K562 (cell line): Measurements from ENCODE around the gene KCNK1. TPM values are rescaled to one million over a fixed set of nuclear protein-coding genes. Genes with fewer than 3 reads are reported as not detected.

Experiments
- CAMTA2 ChIP-seq: fragments of 250-450 bp; sonication (Bioruptor Pico); conservative IDR thresholded peaks from 2 replicates; pipeline ENCODE4 v1.5.1; 2022
- EHMT2 ChIP-seq: fragments of 450-650 bp; IDR thresholded peaks from 2 replicates; pipeline ENCODE4 v1.6.1; 2018; ENCODE audit warnings: antibody characterized with exemption
- HSF4 ChIP-seq: fragments of 250-450 bp; sonication (Bioruptor Pico); IDR thresholded peaks from 2 replicates; pipeline ENCODE4 v2.1.2; 2022; ENCODE audit warnings: mild to moderate bottlenecking, moderate library complexity, borderline replicate concordance
- PURB ChIP-seq: sonication (generic); formaldehyde crosslinking; IDR thresholded peaks from 2 replicates; pipeline ENCODE4 v1.9.0; 2021; ENCODE audit warnings: low read depth, mild to moderate bottlenecking, missing genetic modification reagents
- RBBP5 ChIP-seq: fragments of 200-600 bp; sonication (generic); IDR thresholded peaks from 2 replicates; pipeline ENCODE4 v1.6.1; 2012; ENCODE audit warnings: borderline replicate concordance, mild to moderate bottlenecking, low read length, control low read depth, inconsistent platforms; ENCODE audit not compliant: insufficient read depth, poor library complexity, severe bottlenecking
- RBM25 ChIP-seq: fragments of 200-400 bp; formaldehyde crosslinking; IDR thresholded peaks from 2 replicates; pipeline ENCODE4 v1.6.1; 2018; ENCODE audit warnings: low read length, low read depth, moderate library complexity; ENCODE audit not compliant: severe bottlenecking
- ZNF324 ChIP-seq: fragments of 250-450 bp; sonication (Bioruptor Pico); IDR thresholded peaks from 2 replicates; pipeline ENCODE4 v1.4.0; 2020; ENCODE audit warnings: mild to moderate bottlenecking
- polyA plus RNA-seq, 8 experiments: library from polyadenylated mRNA; depleted of rRNA in 4 of 8; stranded (reverse) in 5 of 8; unstranded in 3 of 8; fragments of >200 nt; fragmentation: Nextera tagmentation in 2 of 8; fragmentation: Illumina TruSeq in 1 of 8; extraction: Ambion mirVana in 2 of 8; extraction: Trizol in 1 of 8; gene quantifications; 2 replicates each; pipeline versions ENCODE4 v1.2.1 to v1.2.3, GENCODE V29; 2011 to 2014; ENCODE audit warnings: inconsistent platforms in 1 of 8, missing spikeins in 1 of 8
- total RNA-seq, 7 experiments: library from RNA; depleted of rRNA in 6 of 7; stranded (reverse); fragments of >200 nt in 6 of 7; fragmentation: Illumina TruSeq in 2 of 7; extraction: Trizol in 2 of 7; gene quantifications; 2 replicates each; pipeline versions ENCODE4 v1.2.1 to v1.2.3, GENCODE V29; 2011 to 2021; ENCODE audit warnings: low replicate concordance in 1 of 7
- TF ChIP-seq, protein P1 (sequence below): sonication (generic); formaldehyde crosslinking; IDR thresholded peaks from 2 replicates; pipeline ENCODE4 v1.8.0; 2022; ENCODE audit warnings: mild to moderate bottlenecking, missing genetic modification reagents
- TF ChIP-seq, protein P2 (sequence below): fragments of 450-650 bp; IDR thresholded peaks from 2 replicates; pipeline ENCODE4 v1.6.1; 2016; ENCODE audit warnings: mild to moderate bottlenecking
- TF ChIP-seq, protein P3 (sequence below): fragments of 250-450 bp; sonication (Bioruptor Pico); IDR thresholded peaks from 2 replicates; pipeline ENCODE4 v1.9.0; 2021; ENCODE audit warnings: mild to moderate bottlenecking
- TF ChIP-seq, protein P4 (sequence below): fragments of 450-650 bp; IDR thresholded peaks from 2 replicates; pipeline ENCODE4 v1.6.1; 2017; ENCODE audit warnings: antibody characterized with exemption
- TF ChIP-seq, protein P5 (sequence below): sonication (generic); IDR thresholded peaks from 2 replicates; pipeline ENCODE4 v1.6.1; 2016
- TF ChIP-seq, protein P6 (sequence below), 2 experiments: IDR thresholded peaks; 2 replicates each; pipeline ENCODE4 v1.6.1; 2011; ENCODE audit warnings: borderline replicate concordance in 1 of 2, control low read depth in 1 of 2, low read depth in 1 of 2, low read length in 1 of 2, mild to moderate bottlenecking in 1 of 2, mixed read lengths in 1 of 2, moderate library complexity in 1 of 2; ENCODE audit not compliant: insufficient read depth in 1 of 2, insufficient read length in 1 of 2, poor library complexity in 1 of 2, severe bottlenecking in 1 of 2; ENCODE audit errors: extremely low read depth in 1 of 2

Gene KCNK1
- total and polyA plus RNA-seq, 9 of the 15 experiments (the other 6 are each of a cell fraction or from before 2014, with no cell fraction given): 3.1 to 22.7 (median 6.0) TPM

DNA sequence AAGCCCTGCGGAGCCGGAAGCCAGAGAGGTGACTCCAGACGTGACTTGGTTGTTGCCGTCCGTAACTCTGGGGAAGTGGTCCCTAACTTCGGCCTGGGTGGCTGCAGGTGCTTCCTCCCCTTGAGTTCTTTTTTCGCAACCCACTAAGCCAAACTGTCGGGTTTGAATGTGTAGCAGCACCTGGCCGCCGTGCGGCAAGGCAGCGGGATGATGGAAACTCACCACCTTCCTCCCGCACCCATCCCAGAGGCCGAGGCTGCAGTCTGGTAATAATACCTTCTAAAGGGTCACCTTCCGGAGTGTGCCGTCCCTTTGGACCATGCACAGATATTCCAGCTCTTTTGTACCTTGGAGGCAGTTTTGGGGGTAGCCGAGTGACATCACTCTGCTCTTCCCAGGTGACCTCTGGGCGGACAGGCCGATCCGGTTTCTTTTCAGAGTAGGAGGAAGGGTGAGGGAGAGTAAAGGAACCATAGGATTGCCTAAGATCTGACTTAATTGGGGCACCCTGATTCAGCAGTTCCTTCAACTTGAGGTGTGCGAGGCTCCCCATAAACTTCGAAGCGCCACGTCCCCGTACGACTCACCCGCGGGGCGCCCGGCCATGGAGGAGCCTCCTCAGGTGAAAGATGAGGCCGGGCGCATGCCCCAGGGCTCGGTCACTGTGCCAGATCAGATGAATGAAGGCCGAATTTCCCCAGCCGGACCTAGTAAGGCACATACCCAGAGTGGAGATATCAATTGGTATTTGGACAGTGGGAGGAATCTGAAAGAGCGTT lies 1.0 kb downstream of the KCNK1 start (continued):
- TF ChIP-seq, protein P1, sequence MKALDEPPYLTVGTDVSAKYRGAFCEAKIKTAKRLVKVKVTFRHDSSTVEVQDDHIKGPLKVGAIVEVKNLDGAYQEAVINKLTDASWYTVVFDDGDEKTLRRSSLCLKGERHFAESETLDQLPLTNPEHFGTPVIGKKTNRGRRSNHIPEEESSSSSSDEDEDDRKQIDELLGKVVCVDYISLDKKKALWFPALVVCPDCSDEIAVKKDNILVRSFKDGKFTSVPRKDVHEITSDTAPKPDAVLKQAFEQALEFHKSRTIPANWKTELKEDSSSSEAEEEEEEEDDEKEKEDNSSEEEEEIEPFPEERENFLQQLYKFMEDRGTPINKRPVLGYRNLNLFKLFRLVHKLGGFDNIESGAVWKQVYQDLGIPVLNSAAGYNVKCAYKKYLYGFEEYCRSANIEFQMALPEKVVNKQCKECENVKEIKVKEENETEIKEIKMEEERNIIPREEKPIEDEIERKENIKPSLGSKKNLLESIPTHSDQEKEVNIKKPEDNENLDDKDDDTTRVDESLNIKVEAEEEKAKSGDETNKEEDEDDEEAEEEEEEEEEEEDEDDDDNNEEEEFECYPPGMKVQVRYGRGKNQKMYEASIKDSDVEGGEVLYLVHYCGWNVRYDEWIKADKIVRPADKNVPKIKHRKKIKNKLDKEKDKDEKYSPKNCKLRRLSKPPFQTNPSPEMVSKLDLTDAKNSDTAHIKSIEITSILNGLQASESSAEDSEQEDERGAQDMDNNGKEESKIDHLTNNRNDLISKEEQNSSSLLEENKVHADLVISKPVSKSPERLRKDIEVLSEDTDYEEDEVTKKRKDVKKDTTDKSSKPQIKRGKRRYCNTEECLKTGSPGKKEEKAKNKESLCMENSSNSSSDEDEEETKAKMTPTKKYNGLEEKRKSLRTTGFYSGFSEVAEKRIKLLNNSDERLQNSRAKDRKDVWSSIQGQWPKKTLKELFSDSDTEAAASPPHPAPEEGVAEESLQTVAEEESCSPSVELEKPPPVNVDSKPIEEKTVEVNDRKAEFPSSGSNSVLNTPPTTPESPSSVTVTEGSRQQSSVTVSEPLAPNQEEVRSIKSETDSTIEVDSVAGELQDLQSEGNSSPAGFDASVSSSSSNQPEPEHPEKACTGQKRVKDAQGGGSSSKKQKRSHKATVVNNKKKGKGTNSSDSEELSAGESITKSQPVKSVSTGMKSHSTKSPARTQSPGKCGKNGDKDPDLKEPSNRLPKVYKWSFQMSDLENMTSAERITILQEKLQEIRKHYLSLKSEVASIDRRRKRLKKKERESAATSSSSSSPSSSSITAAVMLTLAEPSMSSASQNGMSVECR (CRISPR knock-in tag): peak; percentile 48; the same call in 1 of the 2 replicates
- TF ChIP-seq RBBP5 (peak; percentile 20), RBM25 (no peak), CAMTA2 (no peak), EHMT2 (no peak), PURB (no peak), HSF4 (no peak), ZNF324 (CRISPR knock-in tag) (no peak)
- TF ChIP-seq, protein P2, sequence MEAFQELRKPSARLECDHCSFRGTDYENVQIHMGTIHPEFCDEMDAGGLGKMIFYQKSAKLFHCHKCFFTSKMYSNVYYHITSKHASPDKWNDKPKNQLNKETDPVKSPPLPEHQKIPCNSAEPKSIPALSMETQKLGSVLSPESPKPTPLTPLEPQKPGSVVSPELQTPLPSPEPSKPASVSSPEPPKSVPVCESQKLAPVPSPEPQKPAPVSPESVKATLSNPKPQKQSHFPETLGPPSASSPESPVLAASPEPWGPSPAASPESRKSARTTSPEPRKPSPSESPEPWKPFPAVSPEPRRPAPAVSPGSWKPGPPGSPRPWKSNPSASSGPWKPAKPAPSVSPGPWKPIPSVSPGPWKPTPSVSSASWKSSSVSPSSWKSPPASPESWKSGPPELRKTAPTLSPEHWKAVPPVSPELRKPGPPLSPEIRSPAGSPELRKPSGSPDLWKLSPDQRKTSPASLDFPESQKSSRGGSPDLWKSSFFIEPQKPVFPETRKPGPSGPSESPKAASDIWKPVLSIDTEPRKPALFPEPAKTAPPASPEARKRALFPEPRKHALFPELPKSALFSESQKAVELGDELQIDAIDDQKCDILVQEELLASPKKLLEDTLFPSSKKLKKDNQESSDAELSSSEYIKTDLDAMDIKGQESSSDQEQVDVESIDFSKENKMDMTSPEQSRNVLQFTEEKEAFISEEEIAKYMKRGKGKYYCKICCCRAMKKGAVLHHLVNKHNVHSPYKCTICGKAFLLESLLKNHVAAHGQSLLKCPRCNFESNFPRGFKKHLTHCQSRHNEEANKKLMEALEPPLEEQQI: no peak
- TF ChIP-seq, protein P3, sequence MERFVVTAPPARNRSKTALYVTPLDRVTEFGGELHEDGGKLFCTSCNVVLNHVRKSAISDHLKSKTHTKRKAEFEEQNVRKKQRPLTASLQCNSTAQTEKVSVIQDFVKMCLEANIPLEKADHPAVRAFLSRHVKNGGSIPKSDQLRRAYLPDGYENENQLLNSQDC: no peak
- TF ChIP-seq, protein P4, sequence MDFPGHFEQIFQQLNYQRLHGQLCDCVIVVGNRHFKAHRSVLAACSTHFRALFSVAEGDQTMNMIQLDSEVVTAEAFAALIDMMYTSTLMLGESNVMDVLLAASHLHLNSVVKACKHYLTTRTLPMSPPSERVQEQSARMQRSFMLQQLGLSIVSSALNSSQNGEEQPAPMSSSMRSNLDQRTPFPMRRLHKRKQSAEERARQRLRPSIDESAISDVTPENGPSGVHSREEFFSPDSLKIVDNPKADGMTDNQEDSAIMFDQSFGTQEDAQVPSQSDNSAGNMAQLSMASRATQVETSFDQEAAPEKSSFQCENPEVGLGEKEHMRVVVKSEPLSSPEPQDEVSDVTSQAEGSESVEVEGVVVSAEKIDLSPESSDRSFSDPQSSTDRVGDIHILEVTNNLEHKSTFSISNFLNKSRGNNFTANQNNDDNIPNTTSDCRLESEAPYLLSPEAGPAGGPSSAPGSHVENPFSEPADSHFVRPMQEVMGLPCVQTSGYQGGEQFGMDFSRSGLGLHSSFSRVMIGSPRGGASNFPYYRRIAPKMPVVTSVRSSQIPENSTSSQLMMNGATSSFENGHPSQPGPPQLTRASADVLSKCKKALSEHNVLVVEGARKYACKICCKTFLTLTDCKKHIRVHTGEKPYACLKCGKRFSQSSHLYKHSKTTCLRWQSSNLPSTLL: no peak
- TF ChIP-seq, protein P5, sequence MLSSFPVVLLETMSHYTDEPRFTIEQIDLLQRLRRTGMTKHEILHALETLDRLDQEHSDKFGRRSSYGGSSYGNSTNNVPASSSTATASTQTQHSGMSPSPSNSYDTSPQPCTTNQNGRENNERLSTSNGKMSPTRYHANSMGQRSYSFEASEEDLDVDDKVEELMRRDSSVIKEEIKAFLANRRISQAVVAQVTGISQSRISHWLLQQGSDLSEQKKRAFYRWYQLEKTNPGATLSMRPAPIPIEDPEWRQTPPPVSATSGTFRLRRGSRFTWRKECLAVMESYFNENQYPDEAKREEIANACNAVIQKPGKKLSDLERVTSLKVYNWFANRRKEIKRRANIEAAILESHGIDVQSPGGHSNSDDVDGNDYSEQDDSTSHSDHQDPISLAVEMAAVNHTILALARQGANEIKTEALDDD: no peak
- TF ChIP-seq, protein P6, sequence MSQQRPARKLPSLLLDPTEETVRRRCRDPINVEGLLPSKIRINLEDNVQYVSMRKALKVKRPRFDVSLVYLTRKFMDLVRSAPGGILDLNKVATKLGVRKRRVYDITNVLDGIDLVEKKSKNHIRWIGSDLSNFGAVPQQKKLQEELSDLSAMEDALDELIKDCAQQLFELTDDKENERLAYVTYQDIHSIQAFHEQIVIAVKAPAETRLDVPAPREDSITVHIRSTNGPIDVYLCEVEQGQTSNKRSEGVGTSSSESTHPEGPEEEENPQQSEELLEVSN (IDR thresholded peaks at IDR 0.05; ENCODE audit: borderline replicate concordance in 1 of 2, extremely low read depth in 1 of 2, insufficient read depth in 1 of 2, insufficient read length in 1 of 2, low read depth in 1 of 2, low read length in 1 of 2, poor library complexity in 1 of 2, severe bottlenecking in 1 of 2): peak in 1 of 2 experiments; percentile 17
- TF ChIP-seq, all 486 proteins: peak for 22
